ENCODE data around the gene OR1N2.
"Not testable (repeated sequence)": the region's sequence is repeated elsewhere in the genome, so short reads cannot be mapped to it uniquely, and the experiment has no call there.

The OR1N2 gene, protein sequence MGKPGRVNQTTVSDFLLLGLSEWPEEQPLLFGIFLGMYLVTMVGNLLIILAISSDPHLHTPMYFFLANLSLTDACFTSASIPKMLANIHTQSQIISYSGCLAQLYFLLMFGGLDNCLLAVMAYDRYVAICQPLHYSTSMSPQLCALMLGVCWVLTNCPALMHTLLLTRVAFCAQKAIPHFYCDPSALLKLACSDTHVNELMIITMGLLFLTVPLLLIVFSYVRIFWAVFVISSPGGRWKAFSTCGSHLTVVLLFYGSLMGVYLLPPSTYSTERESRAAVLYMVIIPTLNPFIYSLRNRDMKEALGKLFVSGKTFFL

DNA sequence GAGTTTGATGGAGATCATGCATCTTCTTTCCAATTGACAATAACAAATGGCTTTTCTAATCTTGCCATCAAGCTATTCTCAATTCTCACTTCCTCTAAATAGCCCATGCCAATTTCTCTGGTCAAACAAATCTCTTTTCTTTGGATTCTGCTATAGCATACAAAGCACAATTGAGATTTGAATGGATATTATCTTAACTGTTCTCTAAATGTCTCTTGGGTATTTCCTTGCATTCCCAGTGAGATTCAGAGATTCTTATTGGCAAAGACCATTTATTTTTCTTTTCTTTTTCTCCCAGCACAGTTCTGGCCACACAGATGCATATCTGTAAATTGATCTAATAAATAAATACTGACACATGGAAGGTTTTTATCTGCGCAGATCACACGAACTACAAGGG lies at the start of gene OR1N2:
TSS of gene OR1N2 (plus strand) at position 301 of the 400 bp plus-strand sequence. CDS start 100 bp downstream, outside the sequence.
- no peak for DNase-seq

DNA sequence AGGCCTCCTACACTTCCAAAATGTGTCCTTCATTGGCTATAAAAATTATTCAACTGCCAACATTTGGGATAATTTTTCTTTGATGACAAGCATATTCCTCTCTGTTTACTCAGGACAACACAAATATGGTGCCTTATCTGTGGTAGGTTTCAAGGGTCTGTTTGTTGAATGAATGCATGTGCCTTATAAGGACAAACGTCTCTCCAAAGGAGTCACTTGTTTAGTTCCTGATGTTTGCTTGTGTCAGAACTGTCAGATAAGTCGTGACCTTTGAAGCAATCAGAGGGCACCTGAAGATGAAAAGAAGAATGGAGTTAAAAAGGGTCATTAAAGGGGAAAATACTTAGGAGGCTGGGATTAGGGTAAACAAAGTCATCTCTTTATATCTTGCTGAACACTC lies 45.9 kb upstream of the OR1N2 start:
- no peak for DNase-seq

DNA sequence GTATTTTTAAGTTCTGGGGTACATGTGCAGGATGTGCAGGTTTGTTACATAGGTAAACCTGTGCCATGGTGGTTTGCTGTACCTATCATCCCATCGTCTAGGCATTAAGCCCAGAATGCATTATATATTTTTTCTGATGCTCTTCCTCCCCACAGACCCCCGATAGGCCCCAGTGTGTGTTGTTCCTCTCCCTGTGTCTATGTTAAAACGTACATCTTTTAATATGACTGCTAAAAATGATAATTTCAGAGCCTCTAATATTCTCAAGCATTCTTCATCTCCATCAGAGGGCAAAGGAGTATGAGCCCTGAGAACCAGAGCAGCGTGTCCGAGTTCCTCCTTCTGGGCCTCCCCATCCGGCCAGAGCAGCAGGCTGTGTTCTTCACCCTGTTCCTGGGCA lies 42.4 kb upstream of the OR1N2 start, which contains the start of gene OR1J2:
TSS of gene OR1J2 (plus strand) at position 301 of the 400 bp plus-strand sequence. CDS start at position 301, 0 bp downstream.
- DNase-seq = no peak

DNA sequence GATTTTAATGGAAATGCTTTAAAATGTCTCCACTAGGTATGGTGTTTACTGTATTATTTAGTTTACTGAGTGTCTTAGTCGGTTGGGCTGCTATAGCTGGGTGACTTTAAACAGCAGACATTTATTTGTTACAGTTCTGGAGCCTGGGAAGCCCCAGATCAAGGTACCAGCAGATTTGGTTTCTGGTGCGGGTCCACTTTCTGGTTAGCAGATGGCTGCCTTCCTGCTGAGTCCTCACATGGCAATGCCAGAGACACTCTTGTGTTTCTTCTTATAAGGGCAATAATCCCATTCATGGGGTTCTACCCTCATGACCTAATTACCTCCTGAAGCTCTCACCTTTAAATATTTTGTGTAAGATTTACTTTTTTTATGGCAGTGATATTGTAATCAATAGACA lies 34.7 kb upstream of the OR1N2 start:
- DNase-seq = no peak

DNA sequence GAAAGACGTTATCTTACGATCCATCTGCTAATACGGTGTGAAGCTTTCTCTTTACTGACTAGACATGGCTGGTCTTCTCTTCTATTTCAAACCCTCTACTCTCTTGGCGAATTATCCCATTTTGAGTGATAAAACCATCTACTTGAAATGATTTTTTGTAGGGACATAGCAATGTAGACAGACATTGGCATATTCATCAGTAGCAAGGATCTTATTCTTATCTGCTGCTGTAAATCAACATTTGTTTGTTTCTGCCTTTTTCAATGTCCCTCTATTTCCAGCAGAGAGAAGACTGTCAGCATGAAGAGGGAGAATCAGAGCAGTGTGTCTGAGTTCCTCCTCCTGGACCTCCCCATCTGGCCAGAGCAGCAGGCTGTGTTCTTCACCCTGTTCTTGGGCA lies 34.1 kb upstream of the OR1N2 start, which contains the start of gene OR1J4:
TSS of gene OR1J4 (plus strand) at position 301 of the 400 bp plus-strand sequence. CDS start at position 301, 0 bp downstream.
- DNase-seq = no peak

DNA sequence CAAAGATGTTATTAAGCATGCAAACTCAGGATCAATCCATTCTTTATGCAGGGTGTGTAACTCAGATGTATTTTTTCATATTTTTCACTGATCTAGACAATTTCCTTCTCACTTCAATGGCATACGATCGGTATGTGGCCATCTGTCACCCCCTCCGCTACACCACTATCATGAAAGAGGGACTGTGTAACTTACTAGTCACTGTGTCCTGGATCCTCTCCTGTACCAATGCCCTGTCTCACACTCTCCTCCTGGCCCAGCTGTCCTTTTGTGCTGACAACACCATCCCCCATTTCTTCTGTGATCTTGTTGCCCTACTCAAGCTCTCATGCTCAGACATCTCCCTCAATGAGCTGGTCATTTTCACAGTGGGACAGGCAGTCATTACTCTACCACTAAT lies 33.5 kb upstream of the OR1N2 start:
- no peak for DNase-seq

DNA sequence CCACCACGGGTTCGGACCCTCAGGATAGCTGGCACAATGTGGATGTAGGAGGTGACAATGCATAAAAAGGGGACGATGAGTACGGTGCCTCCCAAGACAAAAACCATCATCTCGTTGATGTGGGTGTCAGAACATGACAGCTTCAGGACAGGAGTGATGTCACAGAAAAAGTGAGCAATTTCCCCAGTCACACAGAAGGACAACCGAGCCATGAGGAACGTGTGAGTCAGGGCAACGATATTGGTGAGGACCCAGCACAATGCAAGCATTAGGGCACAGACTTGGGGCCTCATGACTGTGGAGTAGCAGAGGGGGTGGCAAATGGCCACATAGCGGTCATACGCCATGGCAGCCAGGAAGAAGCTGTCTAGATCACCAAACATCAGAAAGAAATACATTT lies 26.3 kb upstream of the OR1N2 start:
- DNase-seq = no peak

DNA sequence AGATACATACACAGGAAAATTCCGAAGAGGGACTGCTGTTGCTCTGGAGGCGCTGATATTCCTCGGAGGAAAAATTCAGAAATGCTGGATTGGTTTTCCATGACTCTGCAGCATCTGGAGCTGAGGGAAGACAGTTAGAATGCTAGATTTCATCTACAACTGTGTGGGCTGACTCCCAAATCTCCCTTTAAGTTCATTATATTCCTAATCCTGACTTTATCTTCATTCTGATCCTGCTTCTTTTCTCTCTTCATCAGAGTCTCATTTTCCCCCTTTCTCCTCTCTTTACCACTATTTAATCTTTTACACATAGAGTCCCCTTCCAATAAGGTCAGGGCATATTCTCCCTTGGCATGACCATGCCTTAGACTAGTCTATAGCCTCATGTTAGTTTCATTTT lies 25.7 kb upstream of the OR1N2 start, which contains the start of gene OR1N1:
TSS of gene OR1N1 (minus strand) at position 101 of the 400 bp plus-strand sequence. CDS start at position 101, 0 bp downstream.
- DNase-seq = no peak

DNA sequence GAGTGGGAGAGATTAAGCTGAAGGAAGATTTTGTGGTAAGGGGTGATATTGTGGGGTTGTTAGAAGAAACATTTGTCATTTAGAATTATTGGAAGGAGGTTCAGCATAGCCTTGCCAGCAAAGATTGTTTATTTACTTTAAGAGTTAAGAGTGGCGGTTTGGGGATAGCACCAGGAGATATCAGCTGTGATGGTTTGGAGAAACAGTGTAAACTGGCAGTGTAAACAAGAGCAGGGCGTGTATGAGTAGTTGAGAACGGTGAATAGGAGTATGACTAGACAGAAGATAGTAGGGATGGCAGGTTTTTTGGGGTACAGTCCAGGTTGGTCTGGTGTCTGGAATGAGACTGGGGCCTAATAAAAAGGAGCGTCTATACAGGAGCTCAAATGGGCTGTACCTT lies 21.8 kb upstream of the OR1N2 start:
- DNase-seq = not testable (repeated sequence)

DNA sequence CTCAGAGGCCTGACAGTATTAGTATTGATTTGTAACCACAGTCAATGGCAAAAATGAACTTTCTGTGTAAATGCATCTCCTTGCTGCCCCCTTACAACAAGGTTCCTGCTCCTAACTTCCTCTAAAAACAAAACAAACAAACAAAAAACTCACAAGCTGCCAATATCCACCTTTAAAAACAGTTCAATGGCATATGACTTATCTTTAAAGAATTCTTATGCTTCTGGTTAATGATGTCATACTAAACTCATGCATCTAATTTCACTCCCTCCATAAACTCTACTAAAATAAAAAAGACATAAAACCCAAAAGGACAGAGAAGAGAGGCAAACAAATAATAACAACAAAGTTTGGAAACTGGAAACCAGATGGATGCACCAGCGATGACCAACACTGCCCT lies 16.8 kb upstream of the OR1N2 start:
- no peak for DNase-seq

DNA sequence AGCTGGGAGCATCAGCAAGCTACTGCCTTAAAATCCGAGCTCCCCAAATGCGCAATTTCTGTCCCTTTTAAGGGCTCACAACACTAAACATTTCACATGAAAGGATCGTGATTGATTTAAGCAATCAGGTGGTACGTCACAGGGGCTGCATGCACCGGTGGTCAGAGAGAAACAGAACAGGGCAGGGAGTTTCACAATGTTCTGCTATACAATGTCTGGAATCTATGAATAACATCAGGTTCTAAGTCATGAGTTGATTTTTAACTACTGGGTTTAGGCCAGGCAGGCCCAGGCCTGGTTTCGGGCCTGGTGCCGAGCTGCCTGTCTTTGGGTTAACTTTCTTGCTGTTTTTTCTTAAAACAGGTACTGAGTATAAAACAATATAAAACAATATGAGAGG lies 15.8 kb upstream of the OR1N2 start:
- not testable (repeated sequence) for DNase-seq

DNA sequence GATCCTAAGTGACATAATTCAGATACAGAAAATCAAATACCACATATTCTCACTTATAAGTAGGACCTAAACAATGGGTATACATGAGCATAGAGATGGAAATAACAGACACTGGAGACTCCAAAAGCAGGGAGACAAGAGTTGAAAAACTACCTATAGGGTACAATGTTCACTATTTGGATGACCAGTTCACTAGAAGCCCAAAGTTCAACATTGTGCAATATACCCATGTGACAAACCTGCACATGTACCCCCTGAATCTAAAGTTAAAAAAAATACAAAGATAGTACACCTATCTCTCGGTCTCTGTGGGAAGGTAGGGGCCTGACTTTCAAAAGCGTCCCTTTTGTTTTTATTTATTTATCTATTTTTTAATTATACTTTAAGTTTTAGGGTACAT lies 14.2 kb upstream of the OR1N2 start:
- DNase-seq = no peak

DNA sequence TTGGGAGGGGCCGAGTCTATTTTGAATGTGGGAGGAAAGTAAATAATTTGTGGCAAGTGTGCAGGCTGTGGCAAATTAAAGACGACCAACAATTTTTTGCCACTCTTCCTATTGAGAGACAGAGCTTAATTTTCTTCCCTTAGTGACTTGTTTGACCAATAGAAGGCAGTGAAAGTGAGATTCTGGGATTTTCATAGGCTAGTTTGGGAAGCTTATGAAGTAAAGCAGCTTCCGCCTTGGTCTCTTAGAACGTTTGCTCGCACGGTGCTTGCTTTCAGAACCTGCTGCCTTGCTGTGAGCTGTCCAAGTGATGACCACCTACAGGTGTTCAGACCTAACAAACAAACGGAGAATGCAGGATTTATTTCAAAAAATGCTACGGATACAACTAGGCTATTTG lies 6.7 kb upstream of the OR1N2 start:
- no peak for DNase-seq

DNA sequence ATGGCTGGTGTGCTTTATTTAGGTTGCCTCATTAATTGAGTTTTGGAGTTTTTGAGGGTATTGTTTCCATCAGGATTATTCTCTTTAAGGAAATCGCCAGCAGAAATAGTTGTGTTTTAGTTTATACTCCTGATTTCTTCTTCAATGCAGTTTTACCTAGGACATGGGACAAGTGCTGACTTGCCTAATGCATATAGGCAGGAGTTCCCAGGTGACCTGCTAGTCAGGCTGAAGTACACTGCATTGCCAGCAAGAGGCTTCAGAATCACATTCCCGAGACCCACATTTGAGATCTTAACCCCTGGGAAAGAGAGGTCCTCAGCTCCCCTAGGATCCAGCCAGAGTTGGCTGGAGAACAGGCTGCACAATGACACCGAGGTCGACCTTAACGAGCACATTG lies 1.5 kb upstream of the OR1N2 start:
- no peak for DNase-seq

DNA sequence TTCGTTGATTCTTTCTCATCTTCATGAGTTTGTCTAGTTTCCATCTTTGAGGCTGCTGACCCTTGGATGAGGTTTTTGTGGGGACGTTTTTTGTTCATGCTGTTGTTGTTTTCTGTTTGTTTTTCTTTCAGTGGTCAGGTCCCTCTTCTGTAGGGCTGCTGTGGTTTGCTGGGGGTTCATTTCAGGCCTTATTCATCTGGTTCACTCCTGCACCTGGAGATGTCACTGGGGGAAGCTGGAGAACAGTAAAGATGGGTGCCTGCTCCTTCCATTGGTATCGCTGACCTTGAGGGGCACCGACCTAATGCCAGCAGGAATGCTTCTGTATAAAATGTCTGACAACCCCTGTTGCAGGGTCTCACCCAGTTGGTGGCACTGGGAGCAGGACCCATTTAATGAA lies 8.5 kb downstream of the OR1N2 start:
- no peak for DNase-seq

DNA sequence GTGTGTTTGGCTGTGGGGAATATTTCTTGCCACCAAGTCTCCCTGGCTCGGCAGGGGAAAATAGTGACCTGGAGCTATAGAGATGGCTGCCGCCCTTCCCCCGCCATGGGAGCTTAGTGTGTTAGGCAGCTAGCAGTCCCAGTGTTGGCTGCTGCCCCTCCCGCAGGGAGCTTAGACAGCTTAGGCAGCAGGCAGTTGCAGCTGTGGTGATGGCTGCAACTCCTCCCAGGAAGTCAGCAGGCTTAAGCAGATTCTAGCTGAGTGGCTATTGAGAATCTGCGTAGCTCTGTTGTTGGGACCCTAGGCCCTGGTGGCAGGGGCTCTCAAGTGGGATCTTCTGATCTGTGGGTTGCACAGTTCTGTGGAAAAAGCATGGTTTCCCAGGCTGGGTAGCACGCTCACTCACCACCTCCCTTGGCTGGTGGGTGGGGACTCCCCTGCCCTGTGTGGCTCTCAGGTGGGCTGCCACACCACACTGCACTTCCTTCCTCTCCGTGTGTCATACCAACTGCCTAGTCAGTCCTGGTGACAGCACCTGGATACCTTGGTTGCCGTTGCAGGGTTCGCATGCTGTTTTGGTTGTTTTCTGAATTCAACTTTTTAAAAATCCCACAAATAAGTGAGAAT lies 9.3 kb downstream of the OR1N2 start:
- no peak for DNase-seq

DNA sequence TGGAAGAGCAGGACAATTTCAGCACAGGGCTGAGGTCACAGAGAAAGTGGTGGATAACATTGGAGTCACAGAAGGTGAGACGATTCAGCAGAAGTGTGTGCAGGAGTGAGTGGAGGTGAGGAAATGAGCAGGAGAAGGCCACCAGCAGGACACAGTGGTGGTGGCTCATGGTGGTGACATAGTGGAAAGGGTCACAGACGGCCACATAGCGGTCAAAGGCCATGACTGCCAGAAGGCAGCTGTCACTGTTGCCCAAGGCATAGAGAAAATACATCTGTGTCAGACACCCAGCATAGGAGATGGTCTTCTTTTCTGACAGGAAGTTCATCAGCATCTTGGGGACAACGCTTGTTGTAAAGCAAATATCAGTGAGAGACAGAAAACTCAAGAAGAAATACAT lies 15.0 kb downstream of the OR1N2 start:
- no peak for DNase-seq

DNA sequence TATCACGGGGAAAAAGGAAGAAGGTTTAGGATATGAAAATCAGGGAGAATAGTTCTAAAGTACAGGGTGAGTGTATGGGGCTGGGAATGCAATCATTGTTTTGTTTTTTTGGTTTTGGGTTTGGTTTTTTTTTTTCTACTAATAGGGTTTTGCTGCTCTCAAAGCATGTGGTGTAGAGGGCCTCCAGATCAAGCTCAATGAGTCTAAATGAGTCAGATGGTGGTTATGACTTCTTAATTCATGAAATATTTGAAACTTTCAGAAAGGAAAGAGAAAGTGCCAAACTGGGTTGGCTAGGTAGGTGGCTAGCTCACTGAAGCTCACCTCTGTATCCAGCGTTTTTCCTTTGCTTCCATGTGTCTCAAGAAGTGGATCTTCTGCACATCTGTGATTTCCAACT lies 19.5 kb downstream of the OR1N2 start:
- no peak for DNase-seq

DNA sequence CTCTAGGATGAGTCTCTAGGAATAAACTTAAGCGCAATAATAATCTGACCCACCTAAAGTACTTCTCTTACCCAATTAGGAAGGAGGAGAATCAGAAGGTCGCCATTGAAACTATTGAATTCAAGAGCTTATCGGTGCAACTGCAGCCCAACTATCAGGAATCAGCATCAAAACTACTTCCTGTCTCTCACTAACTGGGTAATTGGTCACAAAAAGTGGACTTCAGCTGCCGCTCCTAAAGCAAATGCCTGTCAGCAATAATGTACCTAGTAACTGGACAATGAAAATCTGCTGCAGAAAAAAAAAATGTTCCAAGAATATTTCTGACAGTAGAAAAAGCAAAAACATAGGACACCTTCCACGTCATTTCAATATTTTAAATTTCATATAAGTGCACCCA lies 27.0 kb downstream of the OR1N2 start:
- no peak for DNase-seq

DNA sequence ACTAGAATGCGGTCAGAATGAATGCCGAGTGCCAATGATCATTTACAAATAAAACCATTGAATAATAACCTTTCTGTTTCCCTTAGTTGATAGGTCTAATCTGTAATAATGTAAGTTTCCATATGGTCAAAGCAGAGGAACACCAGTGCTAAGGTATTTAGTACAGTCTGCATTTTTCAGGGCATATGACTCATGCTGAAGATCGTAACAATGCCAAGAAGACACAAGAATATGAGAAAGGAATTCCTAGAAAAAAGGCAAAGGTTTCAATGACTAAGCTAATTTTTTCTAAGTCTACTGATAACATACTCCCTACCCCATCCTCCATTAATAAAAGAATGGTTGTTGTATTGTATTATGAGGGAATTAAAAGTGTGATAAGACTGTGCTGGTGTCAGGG lies 27.4 kb downstream of the OR1N2 start:
- DNase-seq = no peak

DNA sequence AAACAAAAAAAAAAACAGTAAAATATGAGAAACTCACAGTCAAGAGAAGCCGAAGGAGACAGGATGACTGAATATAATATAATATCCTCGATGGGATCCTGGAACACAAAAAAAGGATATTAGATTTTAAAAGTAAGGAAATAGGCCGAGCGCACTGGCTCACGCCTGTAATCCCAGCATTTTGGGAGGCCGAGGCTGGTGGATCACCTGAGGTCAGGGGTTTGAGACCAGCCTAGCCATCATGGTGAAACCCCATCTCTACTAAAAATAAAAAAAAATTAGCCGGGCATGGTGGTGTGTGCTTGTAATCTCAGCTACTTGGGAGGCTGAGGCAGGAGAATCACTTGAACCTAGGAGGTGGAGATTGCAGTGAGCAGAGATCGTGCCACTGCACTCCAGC lies 30.4 kb downstream of the OR1N2 start, which contains the start of gene OR1L8:
TSS of gene OR1L8 (minus strand) at position 101 of the 400 bp plus-strand sequence. CDS start 14,907 bp downstream, outside the sequence.
- DNase-seq = not testable (repeated sequence)

Data from RPMI8226 (cell line).